ENCODE results near the gene EXOC3L2. TPM values are rescaled to one million over a fixed set of nuclear protein-coding genes. Genes with fewer than 3 reads are reported as not detected.

The EXOC3L2 gene
- total RNA-seq, 2 donors from 2014 or later: not detected

DNA sequence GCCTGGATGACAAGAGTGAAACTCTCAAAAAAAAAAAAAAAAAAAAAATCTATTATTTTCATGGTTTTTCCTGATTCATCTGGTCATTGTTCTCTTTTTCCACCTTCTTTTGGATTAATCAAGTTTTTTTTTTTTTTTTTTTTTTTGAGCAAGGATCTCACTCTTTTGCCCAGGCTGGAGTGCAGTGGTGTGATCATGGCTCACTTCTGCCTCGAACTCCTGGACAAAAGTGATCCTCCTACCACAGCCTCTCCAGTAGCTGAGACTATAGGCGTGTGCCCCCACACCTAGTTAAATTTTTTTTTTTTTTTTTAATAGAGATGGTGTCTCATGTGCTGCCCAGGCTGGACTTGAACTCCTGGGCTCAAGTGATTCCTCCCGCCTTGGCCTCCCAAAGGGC lies 38.9 kb downstream of the EXOC3L2 start:
- no peaks in the 10 kb centered on the region for H3K4me1 Mint-ChIP-seq (ENCODE audit: low read depth)
- DNase-seq: no peak
- no peak for ATAC-seq (replicated peaks in 1 of 2)
- peaks cover 7% of the 10 kb centered on the region for H3K27me3 Mint-ChIP-seq (ENCODE audit: low read depth)
- no peaks in the 10 kb centered on the region for H3K36me3 Mint-ChIP-seq (ENCODE audit: insufficient read depth in 2 of 2)
- H3K27ac Mint-ChIP-seq: no peak overlapping the region
- H3K9me3 Mint-ChIP-seq: no peaks in the 10 kb centered on the region
- no peak overlapping the region for H3K4me3 Mint-ChIP-seq

DNA sequence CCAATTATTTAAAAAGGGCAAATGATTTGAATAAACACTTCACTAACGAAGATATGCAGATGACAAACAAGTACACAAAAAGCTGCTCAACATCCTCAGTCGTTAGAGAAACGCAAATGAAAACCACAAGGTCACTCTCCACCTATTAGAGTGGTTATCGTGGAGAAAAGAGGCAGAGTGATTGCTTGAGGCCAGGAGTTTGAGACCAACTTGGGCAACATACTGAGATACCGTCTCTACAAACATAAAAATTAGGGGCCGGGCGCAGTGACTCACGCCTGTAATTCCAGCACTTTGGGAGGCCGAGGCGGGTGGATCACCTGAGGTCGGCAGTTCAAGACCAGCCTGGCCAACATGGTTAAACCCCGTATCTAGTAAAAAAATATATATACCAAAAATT lies 39.4 kb downstream of the EXOC3L2 start:
- Mint-ChIP-seq H3K9me3 (no peaks in the 10 kb centered on the region), H3K4me3 (no peak overlapping the region), H3K36me3 (ENCODE audit: insufficient read depth in 2 of 2) (no peaks in the 10 kb centered on the region), H3K4me1 (ENCODE audit: low read depth) (no peaks in the 10 kb centered on the region), H3K27ac (no peak overlapping the region), H3K27me3 (ENCODE audit: low read depth) (peaks cover 2% of the 10 kb centered on the region)
- ATAC-seq (replicated peaks in 1 of 2): no peak
- DNase-seq: no peak

DNA sequence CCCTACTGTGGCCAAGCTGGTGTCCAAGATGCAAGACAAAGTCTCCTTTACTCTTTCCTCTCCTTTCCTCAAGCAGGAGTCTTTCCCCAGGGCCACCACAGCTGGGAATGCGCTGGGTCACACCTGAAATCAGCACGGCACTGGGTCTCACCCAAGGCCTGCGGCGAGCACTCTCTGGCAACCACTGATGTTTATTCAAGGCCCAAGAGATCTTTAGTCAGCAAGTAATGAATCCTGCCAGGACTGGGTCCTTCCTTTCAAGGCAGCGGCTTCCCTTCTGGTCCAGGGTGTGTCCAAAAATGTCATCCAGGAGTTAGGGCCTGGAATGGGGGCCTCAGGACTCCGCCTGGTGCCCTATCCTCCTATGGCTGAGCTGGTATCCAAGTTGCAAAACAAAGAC lies 42.6 kb downstream of the EXOC3L2 start:
- DNase-seq: no peak
- H3K27ac Mint-ChIP-seq: no peak overlapping the region
- no peak for ATAC-seq (replicated peaks in 1 of 2)
- H3K27me3 Mint-ChIP-seq (ENCODE audit: low read depth): no peaks in the 10 kb centered on the region
- no peaks in the 10 kb centered on the region for H3K36me3 Mint-ChIP-seq (ENCODE audit: insufficient read depth in 2 of 2)
- no peak overlapping the region for H3K4me3 Mint-ChIP-seq
- no peaks in the 10 kb centered on the region for H3K4me1 Mint-ChIP-seq (ENCODE audit: low read depth)
- no peaks in the 10 kb centered on the region for H3K9me3 Mint-ChIP-seq

DNA sequence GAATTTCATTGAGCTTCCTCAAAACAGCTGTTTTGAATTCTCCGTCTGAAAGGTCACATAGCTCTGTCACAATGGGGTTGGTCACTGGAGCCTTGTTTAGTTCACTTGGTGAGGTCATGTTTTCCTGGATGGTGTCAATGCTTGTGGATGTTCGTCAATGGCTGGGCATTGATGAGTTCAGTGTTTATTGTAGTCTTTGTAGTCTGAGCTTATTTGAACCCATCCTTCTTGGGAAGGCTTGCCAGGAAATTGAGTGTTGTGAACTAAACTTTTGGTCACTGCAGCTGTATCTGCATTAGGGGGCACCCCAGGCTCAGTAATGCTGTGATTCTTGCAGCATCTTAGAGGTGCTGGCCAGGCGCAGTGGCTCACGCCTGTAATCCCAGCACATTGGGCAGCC lies 44.6 kb downstream of the EXOC3L2 start:
- ATAC-seq (replicated peaks in 1 of 2): no peak
- Mint-ChIP-seq H3K4me1 (ENCODE audit: low read depth) (no peaks in the 10 kb centered on the region), H3K9me3 (no peaks in the 10 kb centered on the region), H3K27me3 (ENCODE audit: low read depth) (no peaks in the 10 kb centered on the region), H3K4me3 (no peak overlapping the region), H3K27ac (no peak overlapping the region), H3K36me3 (ENCODE audit: insufficient read depth in 2 of 2) (no peaks in the 10 kb centered on the region)
- DNase-seq: no peak

DNA sequence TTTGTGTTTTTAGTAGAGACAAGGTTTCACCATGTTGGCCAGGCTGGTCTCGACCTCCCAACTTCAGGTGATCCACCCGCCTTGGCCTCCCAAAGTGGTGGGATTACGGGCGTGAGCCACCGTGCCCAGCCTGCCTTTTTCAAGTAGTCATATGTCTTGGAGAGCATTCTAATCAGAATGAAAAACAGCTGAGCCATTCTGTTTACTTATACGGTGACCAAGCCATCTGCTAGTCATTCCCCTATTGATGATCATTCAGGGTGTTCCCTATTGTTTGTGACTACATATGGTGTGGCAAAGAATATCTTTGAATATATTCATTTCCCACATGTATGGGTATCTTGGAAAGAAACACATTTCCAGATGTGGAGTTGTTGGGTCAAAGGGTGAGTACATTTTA lies 49.4 kb downstream of the EXOC3L2 start:
- H3K27me3 Mint-ChIP-seq (ENCODE audit: low read depth): no peaks in the 10 kb centered on the region
- H3K9me3 Mint-ChIP-seq: no peaks in the 10 kb centered on the region
- no peaks in the 10 kb centered on the region for H3K36me3 Mint-ChIP-seq (ENCODE audit: insufficient read depth in 2 of 2)
- H3K27ac Mint-ChIP-seq: no peak overlapping the region
- DNase-seq: no peak
- no peaks in the 10 kb centered on the region for H3K4me1 Mint-ChIP-seq (ENCODE audit: low read depth)
- no peak overlapping the region for H3K4me3 Mint-ChIP-seq
- no peak for ATAC-seq (replicated peaks in 1 of 2)

DNA sequence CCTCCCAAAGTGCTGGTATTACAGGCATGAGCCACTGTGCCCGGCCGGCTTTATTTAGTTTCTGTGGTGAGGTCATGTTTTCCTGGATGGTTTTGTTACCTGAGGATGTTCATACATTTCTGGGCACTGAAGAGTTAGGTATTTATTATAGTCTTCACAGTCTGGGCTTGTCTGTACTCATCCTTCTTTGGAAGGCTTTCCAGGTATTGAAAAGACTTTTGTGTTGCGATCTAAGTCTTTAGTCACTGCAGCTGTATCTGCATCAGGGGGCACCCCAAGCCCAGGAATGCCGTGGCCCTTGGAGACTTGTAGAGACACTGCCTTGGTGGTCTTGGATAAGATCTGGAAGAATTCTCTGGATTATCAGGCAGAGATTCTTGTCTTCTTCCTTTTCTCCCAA lies 53.8 kb downstream of the EXOC3L2 start:
- H3K27me3 Mint-ChIP-seq (ENCODE audit: low read depth): no peaks in the 10 kb centered on the region
- no peak overlapping the region for H3K27ac Mint-ChIP-seq
- DNase-seq (no peak), ATAC-seq (replicated peaks in 1 of 2) (no peak)
- no peaks in the 10 kb centered on the region for H3K9me3 Mint-ChIP-seq
- no peaks in the 10 kb centered on the region for H3K4me1 Mint-ChIP-seq (ENCODE audit: low read depth)
- no peak overlapping the region for H3K4me3 Mint-ChIP-seq
- H3K36me3 Mint-ChIP-seq (ENCODE audit: insufficient read depth in 2 of 2): no peaks in the 10 kb centered on the region

DNA sequence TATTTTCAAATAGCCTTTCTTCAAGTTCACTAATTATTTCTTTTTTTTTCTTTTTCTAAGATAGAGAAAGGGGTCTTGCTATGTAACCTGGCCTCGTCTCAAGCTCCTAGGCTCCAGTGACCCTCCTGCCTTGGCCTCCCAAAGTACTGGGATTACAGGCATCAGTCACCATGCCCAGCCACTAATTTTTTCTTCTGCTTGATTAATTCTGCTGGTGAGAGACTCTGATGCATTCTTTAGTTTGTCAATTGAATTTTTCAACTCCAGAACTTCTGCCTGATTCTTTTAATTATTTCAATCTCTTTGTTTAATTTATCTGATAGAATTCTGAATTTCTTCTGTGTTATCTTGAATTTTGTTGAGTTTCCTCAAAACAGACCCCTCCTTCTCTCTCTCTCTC lies 55.2 kb downstream of the EXOC3L2 start:
- no peak for ATAC-seq (replicated peaks in 1 of 2)
- no peak overlapping the region for H3K4me3 Mint-ChIP-seq
- no peak for DNase-seq
- no peaks in the 10 kb centered on the region for H3K27me3 Mint-ChIP-seq (ENCODE audit: low read depth)
- H3K4me1 Mint-ChIP-seq (ENCODE audit: low read depth): peaks cover 7% of the 10 kb centered on the region
- H3K27ac Mint-ChIP-seq: no peak overlapping the region
- no peaks in the 10 kb centered on the region for H3K36me3 Mint-ChIP-seq (ENCODE audit: insufficient read depth in 2 of 2)
- H3K9me3 Mint-ChIP-seq: no peaks in the 10 kb centered on the region

DNA sequence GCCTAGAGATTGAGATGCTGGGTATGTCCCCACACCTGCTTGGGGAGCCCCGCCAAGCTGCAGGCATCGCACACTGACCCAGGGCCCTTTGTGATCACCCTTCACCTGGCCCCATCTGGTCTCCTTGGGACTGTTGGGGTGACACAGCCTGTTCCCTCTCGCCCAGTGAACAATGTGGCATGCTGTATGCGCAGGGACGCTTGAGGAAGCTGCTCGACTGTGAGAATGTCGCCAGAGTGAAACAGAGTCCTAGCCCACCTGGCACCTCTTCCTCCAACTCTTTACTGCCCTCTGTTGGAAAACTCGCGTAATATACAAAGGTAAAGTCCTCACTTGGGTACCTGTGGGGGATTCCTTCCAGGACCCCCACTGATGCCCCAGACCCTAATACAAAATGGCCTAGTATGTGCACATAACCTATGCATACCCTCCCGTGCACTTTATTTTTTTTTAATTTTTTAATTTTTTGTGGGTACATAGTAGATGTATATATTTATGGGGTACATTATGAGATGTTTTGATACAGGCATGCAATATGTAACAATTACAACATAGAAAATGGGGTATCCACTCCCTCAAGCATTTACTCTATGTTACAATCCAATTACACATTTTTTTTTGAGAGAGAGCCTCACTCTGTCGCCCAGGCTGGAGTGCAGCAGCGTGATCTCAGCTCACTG lies 57.6 kb downstream of the EXOC3L2 start:
- no peak overlapping the region for H3K4me3 Mint-ChIP-seq
- no peak overlapping the region for H3K27ac Mint-ChIP-seq
- no peaks in the 10 kb centered on the region for H3K27me3 Mint-ChIP-seq (ENCODE audit: low read depth)
- peak in 1 of 2 donors; percentile 24 for DNase-seq
- H3K9me3 Mint-ChIP-seq: no peaks in the 10 kb centered on the region
- no peaks in the 10 kb centered on the region for H3K36me3 Mint-ChIP-seq (ENCODE audit: insufficient read depth in 2 of 2)
- ATAC-seq (replicated peaks in 1 of 2): peak; percentile 77 to 80
- H3K4me1 Mint-ChIP-seq (ENCODE audit: low read depth): peaks cover 14% of the 10 kb centered on the region

DNA sequence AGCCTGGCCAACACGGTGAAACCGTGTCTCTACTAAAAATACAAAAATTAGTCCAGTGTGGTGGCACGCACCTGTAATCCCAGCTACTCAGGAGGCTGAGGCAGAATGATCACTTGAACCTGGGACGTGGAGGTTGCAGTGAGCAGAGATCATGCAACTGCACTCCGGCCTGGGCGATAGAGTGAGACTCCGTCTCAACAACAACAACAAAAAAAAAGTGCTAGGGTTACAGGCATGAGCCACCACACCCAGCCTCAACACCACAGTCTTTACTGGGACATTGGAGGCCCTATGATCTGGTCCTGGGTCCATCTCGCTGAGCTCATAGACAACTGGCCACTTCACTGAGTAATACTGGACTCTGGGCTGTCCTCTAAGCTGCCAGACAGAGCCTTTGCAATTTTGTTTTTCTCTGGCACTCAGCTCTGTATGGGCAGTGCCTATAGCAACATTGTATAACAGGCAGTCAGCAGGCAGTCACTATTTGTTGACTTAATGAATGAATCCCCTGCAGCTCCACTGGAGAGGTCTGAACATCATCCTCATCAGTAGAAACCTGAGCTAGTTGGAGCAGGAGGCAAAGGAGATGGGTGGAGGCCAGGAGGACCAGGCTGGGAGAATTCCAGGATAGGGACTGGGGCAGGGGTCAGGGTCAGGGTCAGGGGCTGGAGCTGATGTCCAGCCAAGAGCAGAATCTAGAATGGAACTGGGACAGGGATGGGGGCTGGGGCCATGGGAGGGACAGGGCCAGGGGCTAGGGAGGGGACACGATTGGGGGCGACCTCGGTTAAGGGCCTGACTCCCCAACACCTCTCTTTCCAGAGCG lies 58.5 kb downstream of the EXOC3L2 start:
- no peak overlapping the region for H3K27ac Mint-ChIP-seq
- ATAC-seq (replicated peaks in 1 of 2): peak in 1 of 2 donors; percentile 5

DNA sequence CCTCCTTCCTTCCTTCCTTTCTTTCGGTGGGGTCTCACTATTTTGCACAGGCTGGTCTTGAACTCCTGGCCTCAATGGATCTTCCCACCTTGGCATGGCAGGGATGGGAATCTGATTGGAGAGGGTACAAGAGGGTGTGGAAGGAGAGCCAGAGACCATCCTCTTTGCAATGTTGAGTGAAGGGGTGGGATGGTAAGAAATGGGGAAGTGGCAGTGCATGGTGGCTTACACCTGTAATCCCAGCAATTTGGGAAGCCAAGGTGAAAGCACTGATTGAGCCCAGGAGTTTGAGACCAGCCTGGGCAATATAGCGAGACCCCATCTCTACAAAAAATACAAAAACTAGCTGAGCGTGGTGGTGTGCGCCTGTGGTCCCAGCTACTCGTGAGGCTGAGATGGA lies 61.1 kb downstream of the EXOC3L2 start:
- peaks cover 34% of the 10 kb centered on the region for H3K4me1 Mint-ChIP-seq (ENCODE audit: low read depth)
- ATAC-seq (replicated peaks in 1 of 2): no peak
- no peaks in the 10 kb centered on the region for H3K9me3 Mint-ChIP-seq
- no peaks in the 10 kb centered on the region for H3K27me3 Mint-ChIP-seq (ENCODE audit: low read depth)
- no peak overlapping the region for H3K27ac Mint-ChIP-seq
- H3K36me3 Mint-ChIP-seq (ENCODE audit: insufficient read depth in 2 of 2): peaks cover 2% of the 10 kb centered on the region in 2 donors
- DNase-seq: no peak
- no peak overlapping the region for H3K4me3 Mint-ChIP-seq

More for the DNA sequence above, 58.5 kb downstream of the EXOC3L2 start:
- H3K9me3 Mint-ChIP-seq: no peaks in the 10 kb centered on the region
- no peak overlapping the region for H3K4me3 Mint-ChIP-seq
- peaks cover 14% of the 10 kb centered on the region for H3K4me1 Mint-ChIP-seq (ENCODE audit: low read depth)
- H3K27me3 Mint-ChIP-seq (ENCODE audit: low read depth): no peaks in the 10 kb centered on the region
- H3K36me3 Mint-ChIP-seq (ENCODE audit: insufficient read depth in 2 of 2): no peaks in the 10 kb centered on the region
- no peak for DNase-seq

DNA sequence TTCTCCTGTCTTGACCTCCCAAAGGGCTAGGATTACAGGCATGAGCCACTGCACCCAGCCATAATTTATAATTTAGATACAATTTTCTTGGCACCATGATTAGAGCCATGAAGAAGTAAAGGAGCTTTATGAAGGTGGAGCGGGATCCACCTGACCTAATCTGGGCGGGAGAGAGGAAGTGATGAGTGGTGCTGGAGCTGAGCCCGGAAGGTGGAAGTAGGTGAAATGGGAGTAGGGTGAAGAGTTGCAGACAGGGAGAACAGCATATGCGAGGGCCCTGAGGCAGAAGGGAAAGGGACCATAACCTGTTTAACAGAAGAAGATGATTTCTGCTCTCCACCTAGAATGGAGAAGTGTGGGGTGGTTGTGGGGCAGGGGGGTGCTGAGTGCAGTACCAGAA lies 62.4 kb downstream of the EXOC3L2 start:
- H3K9me3 Mint-ChIP-seq: no peaks in the 10 kb centered on the region
- peaks cover 34% of the 10 kb centered on the region for H3K4me1 Mint-ChIP-seq (ENCODE audit: low read depth)
- no peak for ATAC-seq (replicated peaks in 1 of 2)
- H3K36me3 Mint-ChIP-seq (ENCODE audit: insufficient read depth in 2 of 2): peaks cover 2% of the 10 kb centered on the region in 2 donors
- no peaks in the 10 kb centered on the region for H3K27me3 Mint-ChIP-seq (ENCODE audit: low read depth)
- no peak overlapping the region for H3K4me3 Mint-ChIP-seq
- no peak overlapping the region for H3K27ac Mint-ChIP-seq
- no peak for DNase-seq

DNA sequence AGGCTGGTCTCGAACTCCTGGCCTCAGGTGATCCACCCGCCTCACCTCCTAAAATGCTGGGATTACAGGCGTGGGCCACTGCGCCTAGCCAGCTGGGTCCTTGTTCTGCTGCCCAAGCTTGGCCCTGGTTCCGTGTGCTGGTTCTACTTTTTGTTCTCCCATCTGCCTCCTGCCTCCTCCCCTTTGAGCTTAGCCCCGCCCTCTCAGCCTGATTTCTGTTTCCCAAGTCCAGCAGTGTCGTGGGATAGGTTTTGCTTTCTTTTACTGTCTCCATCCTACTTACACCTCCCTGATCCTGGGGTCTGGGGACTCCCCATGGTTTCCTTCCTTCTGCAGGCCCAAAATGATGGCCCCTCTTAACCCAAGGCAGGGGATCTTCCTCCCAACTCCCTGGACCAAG lies 64.3 kb downstream of the EXOC3L2 start:
- H3K27me3 Mint-ChIP-seq (ENCODE audit: low read depth): no peaks in the 10 kb centered on the region
- H3K36me3 Mint-ChIP-seq (ENCODE audit: insufficient read depth in 2 of 2): peaks cover 2% of the 10 kb centered on the region in 2 donors
- H3K27ac Mint-ChIP-seq: no peak overlapping the region
- peaks cover 34% of the 10 kb centered on the region for H3K4me1 Mint-ChIP-seq (ENCODE audit: low read depth)
- peak overlapping the region; percentile 13 to 84 for H3K4me3 Mint-ChIP-seq
- no peak for DNase-seq
- no peak for ATAC-seq (replicated peaks in 1 of 2)
- no peaks in the 10 kb centered on the region for H3K9me3 Mint-ChIP-seq

DNA sequence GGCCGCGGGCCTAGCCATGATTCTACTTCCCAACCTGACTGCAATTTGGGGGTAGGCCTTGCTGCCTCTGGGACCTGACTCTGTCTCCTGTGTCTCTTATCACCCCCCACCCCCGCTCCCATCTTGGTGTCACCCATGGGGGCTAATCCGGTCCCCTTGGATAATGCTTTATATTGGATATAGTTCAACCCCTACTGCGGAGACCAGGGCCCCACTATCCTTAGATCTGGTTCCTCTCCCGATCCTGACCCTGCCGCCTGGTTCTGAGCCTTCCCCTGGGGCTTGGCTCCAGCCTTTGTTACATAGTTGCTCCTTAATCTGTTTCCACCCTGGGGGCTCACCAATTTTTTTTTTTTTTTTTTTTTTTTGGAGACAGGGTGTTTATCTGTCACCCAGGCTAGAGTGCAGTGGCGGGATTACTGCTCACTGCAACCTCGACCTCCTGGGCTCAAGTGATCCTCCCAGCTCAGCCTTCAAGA lies 65.3 kb downstream of the EXOC3L2 start:
- Mint-ChIP-seq H3K27me3 (ENCODE audit: low read depth) (no peaks in the 10 kb centered on the region), H3K9me3 (no peaks in the 10 kb centered on the region), H3K4me3 (peak overlapping the region; percentile 13 to 84), H3K27ac (peak overlapping the region; percentile 80), H3K4me1 (ENCODE audit: low read depth) (peaks cover 35% of the 10 kb centered on the region), H3K36me3 (ENCODE audit: insufficient read depth in 2 of 2) (peaks cover 2% of the 10 kb centered on the region in 2 donors)
- DNase-seq: no peak
- no peak for ATAC-seq (replicated peaks in 1 of 2)

Measured in activated T-cell treated with anti-CD3 and anti-CD28 coated beads, Interleukin-2, amount 50 U/mL, for 72 hours (primary cell).